ENCODE results near the gene CTU2.
A peak's percentile ranks its signal among the peaks of the same experiment; 100 is the strongest.
"Not testable (repeated sequence)": the region's sequence is repeated elsewhere in the genome, so short reads cannot be mapped to it uniquely, and the experiment has no call there.

Gene CTU2

GRCh38 chr16:88706229-88706964 is at the start of gene CTU2, which contains the start of gene RNF166:
CTU2 (plus strand) TSS chr16:88706503; CDS start chr16:88706531, 28 bp downstream.
RNF166 (minus strand) TSS chr16:88706408; CDS start chr16:88706325, 83 bp downstream.
- intact Hi-C loops (cut with DNase I) = loop anchor here (2.0 kb wide), 1 partner anchor 510 kb away; the partner anchor contains the start of gene ZNF778
- peak; percentile 83 to 98 (median 87) for DNase-seq

GRCh38 chr16:88657371-88657770 is 48.9 kb upstream of the CTU2 start:
- no peak for DNase-seq
- intact Hi-C loops (cut with DNase I) = no loop called here

GRCh38 chr16:88658714-88659113 is 47.6 kb upstream of the CTU2 start:
- DNase-seq = no peak
- intact Hi-C loops (cut with DNase I) = no loop called here

- intact Hi-C loops (cut with DNase I) = no loop called here
- no peak for DNase-seq
Observed at GRCh38 chr16:88659160-88659559, 47.1 kb upstream of the CTU2 start.

- DNase-seq = no peak
- intact Hi-C loops (cut with DNase I) = no loop called here
Observed at GRCh38 chr16:88661468-88661867, 44.8 kb upstream of the CTU2 start.

- no peak for DNase-seq
- intact Hi-C loops (cut with DNase I) = no loop called here
Observed at GRCh38 chr16:88662222-88662842, 44.0 kb upstream of the CTU2 start.

GRCh38 chr16:88662843-88663606 is 43.3 kb upstream of the CTU2 start, which contains the start of gene MVD:
MVD (minus strand) TSS chr16:88663091; CDS start chr16:88663080, 11 bp downstream.
- intact Hi-C loops (cut with DNase I) = loop anchor here (1.0 kb wide), 1 partner anchor 93 kb away; the partner anchor contains the start of gene ZC3H18
- peak; percentile 95 to 100 (median 98) for DNase-seq

- no peak for DNase-seq
- intact Hi-C loops (cut with DNase I) = no loop called here
Observed at GRCh38 chr16:88665148-88665547, 41.2 kb upstream of the CTU2 start.

GRCh38 chr16:88665570-88665969 is 40.7 kb upstream of the CTU2 start:
- no peak for DNase-seq
- intact Hi-C loops (cut with DNase I) = no loop called here

- intact Hi-C loops (cut with DNase I) = no loop called here
- no peak for DNase-seq
Observed at GRCh38 chr16:88667461-88667860, 38.8 kb upstream of the CTU2 start.

- intact Hi-C loops (cut with DNase I); DNase-seq: not testable (repeated sequence)
Observed at GRCh38 chr16:88669493-88669892, 36.8 kb upstream of the CTU2 start.

- intact Hi-C loops (cut with DNase I) = no loop called here
- DNase-seq = no peak
Observed at GRCh38 chr16:88669980-88670379, 36.3 kb upstream of the CTU2 start.

GRCh38 chr16:88671806-88672205 is 34.5 kb upstream of the CTU2 start:
- intact Hi-C loops (cut with DNase I) = no loop called here
- peak in 1 of 10 donors; percentile 82 for DNase-seq

- intact Hi-C loops (cut with DNase I) = no loop called here
- DNase-seq = no peak
Observed at GRCh38 chr16:88672776-88673175, 33.5 kb upstream of the CTU2 start.

GRCh38 chr16:88673716-88674379 is 32.5 kb upstream of the CTU2 start:
- intact Hi-C loops (cut with DNase I) = no loop called here
- DNase-seq = no peak

- intact Hi-C loops (cut with DNase I) = no loop called here
Observed at GRCh38 chr16:88676502-88677242, 29.6 kb upstream of the CTU2 start.

GRCh38 chr16:88677721-88678120 is 28.6 kb upstream of the CTU2 start:
- no peak for DNase-seq
- intact Hi-C loops (cut with DNase I) = no loop called here

More at GRCh38 chr16:88676502-88677242, 29.6 kb upstream of the CTU2 start:
- no peak for DNase-seq

- intact Hi-C loops (cut with DNase I) = no loop called here
- peak in 1 of 10 donors; percentile 82 for DNase-seq
Observed at GRCh38 chr16:88678224-88678979, 27.9 kb upstream of the CTU2 start.

GRCh38 chr16:88680554-88681083 is 25.7 kb upstream of the CTU2 start:
- DNase-seq = no peak
- intact Hi-C loops (cut with DNase I) = no loop called here

All from posterior cingulate gyrus (tissue), 11 donors.